Activated naive CD4-positive, alpha-beta T cell treated with anti-CD3 and anti-CD28 coated beads, Interleukin-2, amount 50 U/mL, for 16 hours (primary cell): ENCODE measurements around the gene SNRNP48.

Source experiments
- DNase-seq: peaks from one replicate; pipeline ENCODE4 v3.0.0-alpha.2; 2020

Gene SNRNP48

GRCh38 chr6:7604003-7604402 is 14.0 kb downstream of the SNRNP48 start:
- no peak for DNase-seq

DNA sequence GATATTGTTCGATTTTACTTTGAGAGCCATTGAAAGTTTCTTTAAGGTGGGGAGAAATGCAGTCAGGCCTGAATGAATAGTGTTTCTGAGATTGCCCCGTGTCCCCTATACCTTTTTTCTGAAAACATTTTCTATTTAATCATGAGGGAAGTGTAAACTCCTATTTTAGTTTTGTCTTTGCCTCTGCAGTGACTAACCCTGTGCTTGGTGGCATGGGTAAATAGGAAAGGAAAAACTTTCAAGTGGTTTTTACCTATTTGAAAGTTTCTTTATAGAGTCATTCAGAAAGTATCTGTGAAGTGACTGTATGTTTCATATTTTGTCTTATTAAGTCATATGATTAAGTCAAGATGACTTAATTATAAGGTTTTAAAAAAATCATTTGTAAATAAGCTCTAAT is 14.5 kb downstream of the SNRNP48 start:
- no peak for DNase-seq

DNA sequence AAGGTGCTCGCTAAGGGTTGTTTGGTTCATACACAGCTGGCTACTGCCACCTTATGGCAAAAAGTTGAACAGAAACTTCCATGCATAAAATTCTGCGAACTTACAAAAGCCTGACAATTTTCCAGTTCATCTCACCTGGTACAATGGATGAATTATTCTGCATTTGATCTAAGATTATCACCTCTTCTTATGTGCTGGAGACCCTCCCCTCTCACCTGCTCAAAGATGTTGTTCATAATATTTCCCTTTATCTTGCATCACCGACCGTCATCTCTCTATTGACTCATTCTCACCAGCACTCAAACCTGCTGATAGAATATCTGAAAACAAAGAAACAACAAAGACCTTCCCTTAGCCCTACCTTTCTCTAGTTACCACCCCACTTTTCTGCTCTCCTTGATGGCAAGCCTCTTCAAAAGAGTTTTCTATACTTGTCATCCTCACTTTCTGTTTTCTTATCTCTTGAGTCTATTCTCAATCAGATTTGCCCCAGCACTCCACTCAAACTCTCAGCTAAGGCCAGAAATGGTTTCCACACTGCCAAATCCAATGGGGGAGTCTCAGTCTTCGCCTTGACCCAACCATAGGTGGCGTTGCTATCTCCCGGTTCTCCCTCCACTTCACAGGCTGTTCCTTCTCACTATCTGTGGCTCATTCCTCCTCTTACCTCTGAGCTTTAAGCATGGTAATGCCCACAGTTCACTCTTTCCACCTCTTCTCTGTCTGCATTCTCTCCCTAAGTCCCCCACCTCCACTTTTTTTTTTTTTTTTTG is 25.8 kb downstream of the SNRNP48 start:
- DNase-seq, result no peak

DNA sequence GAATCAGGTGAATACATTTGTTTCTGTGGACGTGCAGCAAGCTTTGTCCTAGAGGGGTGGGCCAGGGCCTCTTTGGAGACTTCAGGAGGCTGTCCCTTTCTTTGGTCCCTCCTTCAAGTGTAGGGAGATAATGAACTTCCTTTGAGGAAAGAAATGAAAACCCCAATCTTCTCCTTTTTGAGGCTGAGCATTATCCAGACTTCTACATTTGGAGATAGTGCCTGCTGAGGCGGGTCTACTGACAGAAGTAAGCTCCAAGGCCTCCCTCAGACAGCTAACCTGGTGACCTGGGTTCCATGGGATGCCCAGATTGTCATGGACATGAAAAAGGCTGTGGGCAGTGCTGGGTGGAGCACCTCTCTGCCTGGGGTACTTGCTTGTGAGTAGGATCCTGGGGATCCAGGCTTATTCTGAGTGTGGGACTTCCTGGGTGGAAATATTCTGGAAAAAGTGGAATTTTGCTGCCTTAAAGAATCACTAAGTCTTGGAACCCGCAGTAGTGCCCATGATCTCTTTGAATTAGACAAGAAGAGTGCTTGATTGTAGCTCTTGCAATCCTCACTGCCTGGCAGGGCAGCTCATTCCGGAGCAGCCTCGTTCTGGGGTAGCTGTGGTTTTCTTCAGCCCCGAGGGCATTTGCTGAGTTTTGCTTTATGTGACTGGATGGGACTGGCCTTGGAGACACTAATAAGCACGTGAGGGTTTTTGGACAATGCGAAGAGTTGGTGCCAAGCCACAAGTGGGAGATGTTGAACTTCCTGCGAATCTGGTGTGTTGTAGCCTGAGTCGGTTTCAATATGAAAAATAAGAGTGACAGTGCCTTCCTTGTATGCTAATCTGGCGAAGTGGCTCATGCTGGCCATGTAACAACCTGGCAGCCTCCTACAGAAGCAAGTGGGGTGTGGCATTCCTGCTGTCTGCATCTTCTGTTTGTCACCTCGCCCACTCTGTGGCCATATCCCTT is 28.1 kb downstream of the SNRNP48 start:
- DNase-seq, result no peak

GRCh38 chr6:7621761-7622160 is 31.8 kb downstream of the SNRNP48 start:
- DNase-seq, result no peak

- no peak for DNase-seq
Observed at GRCh38 chr6:7624796-7625710, 35.1 kb downstream of the SNRNP48 start.

- no peak for DNase-seq
Observed at GRCh38 chr6:7628479-7628878, 38.5 kb downstream of the SNRNP48 start.

DNA sequence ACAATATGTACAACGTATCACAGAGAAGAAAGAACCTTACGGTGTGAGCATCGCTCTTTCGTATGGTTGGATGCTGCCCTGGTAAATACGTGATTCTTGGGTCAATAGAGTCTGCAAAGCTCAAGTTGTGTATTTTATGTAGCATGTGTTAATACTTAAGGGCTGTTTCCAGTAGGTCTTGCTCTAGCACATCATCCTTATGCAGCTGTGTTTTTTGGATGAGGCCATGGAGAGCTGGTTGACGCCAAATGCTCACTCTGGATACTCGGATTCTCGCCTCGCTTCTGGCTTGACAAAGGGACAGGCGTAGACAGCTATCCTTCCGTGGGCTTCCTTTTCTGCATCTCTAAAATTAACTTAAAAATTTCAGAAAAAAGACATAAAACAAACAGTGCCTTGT is 38.9 kb downstream of the SNRNP48 start:
- no peak for DNase-seq

GRCh38 chr6:7629321-7629720 is 39.3 kb downstream of the SNRNP48 start:
- no peak for DNase-seq

DNA sequence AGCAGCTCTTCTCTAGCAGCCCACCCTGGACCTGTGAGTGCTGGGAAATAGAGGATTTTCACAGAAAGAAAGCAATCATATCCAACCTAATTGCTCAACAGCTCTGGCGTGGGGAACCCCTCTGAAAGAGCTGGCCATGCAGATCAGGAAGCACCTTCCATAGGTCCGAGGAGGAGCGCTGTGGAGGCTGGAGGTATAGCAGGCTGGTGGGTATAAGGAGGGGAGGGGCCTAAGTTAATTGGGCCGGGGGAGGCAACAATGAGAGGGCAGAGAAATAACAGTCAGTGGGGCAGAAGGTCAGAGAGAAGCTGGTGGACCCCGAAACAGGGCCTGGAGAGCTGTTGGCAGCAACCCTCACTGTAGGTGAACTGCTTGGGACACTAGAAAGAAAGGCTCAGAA is 40.8 kb downstream of the SNRNP48 start:
- DNase-seq, result no peak

GRCh38 chr6:7631466-7631865 is 41.5 kb downstream of the SNRNP48 start:
- no peak for DNase-seq

GRCh38 chr6:7632501-7633290 is 42.7 kb downstream of the SNRNP48 start:
- no peak for DNase-seq

- DNase-seq, result no peak
Observed at GRCh38 chr6:7633361-7633760, 43.4 kb downstream of the SNRNP48 start.

DNA sequence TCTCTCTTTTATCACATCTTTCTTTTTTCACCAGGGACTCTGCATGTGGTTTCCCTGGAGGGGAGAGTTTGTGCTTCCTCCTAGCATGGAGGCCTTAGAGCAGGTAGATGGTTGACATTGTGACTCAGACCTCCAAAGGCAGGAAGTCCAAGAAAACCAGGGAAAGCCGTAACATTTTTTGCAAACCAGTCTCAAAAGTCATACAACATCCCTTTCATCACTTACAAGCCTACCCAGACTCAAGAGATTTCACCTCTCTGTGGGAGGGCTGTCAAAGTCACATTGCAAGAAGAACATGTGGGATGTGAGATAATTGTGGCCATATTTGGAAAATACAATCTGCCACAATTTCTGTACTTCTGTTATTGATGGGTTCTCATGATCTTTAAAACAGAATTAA is 46.2 kb downstream of the SNRNP48 start:
- DNase-seq, result no peak

DNA sequence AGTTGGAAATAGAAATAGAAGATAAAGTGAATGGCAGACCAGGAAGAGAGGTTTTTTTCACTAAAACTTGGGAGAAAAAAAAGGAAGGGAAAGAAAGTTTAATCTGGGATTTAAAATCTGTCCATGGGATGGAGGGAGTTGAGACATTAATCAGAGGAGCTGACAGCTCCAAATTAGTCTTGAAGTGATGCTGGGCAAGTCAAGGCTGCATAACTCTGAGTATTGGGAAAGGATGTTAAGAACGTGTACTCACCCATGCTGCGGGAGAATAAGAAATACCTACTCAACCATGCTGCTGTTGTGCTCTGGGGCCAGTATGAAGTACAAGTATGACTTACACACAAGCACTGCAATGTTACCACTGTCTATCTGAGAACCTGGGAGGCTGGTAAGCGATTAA is 47.5 kb downstream of the SNRNP48 start:
- DNase-seq, result no peak

- no peak for DNase-seq
Observed at GRCh38 chr6:7639427-7639826, 49.4 kb downstream of the SNRNP48 start.

DNA sequence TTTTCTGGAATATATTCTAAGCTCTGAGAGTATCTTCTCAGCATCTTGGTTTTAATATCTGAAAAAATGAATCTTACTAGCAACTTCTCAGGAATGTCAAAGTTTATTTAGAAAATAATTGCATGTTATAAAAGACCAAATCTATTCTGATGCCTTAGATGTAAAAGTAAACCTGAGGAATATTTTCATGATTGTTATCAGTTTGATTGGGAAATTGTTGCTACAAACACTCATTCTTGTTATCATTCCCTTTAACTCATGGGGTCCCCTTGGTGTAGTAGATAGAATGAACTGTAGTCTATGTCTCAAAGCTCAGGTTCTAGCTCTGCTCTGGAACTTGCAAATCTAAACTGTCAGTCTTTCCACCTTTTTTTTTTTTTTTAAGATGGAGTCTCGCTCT is 50.0 kb downstream of the SNRNP48 start:
- no peak for DNase-seq

DNA sequence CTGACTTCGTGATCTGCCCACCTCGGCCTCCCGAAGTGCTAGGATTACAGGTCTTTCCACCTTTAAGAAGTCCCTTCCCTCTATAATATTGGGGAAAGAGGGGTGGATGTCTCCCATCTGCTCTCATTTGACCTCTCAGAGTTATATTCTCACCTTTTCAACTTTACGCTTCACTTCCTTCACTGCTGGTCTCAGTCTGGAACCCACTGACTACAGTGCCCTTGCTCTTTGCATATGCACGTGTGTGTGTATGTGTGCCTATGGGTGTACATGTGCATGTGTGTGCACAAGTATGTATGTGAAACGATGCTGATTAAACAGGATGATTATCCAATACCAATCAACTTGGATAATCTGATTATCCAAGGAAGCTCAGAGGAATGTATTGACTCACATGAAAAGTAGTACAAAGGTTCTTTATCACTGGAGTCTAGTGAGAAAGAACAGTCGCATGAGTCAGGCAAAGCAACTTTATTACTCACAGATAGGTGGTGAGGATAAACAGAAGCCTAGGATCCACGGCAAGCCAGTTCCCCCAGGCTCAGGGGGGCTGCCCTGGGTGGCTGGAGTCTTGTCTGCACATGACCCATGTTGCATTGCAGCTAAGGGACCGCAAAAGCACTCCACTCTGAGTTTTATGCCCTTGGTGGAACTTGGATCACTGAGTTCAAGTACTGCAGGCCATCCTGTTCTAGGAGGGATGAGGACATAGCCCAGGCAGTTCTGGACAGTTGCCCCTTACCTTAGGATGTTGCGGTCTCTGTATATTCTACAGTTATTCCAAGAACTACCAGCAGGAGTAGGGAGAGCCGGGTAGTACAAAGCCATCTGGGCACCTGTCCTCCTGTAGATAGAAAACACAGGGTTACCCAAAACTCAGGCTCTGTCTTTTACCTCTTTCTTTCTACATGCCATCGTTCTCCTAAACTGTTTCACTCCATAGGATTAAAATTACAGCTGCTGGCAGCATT is 50.9 kb downstream of the SNRNP48 start:
- DNase-seq, result no peak

DNA sequence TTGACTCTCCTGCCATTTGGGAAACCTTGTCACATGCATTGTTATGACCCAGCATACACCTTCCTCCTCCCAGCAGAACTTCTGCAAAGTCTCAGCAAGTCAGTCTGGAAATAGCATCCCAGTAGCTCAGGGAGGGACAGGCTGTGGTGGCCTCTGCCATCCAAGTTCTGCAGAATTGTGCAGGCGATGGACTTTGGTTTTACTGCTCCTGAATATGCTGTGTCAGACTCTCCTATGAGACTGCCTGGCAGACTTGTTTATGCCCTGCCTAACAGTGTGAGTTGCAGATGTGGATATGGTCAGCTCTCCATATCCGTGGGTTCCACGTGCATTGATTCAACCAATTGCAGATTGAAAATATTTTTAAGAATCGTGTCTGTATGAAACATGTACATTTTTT is 52.8 kb downstream of the SNRNP48 start:
- DNase-seq, result no peak

DNA sequence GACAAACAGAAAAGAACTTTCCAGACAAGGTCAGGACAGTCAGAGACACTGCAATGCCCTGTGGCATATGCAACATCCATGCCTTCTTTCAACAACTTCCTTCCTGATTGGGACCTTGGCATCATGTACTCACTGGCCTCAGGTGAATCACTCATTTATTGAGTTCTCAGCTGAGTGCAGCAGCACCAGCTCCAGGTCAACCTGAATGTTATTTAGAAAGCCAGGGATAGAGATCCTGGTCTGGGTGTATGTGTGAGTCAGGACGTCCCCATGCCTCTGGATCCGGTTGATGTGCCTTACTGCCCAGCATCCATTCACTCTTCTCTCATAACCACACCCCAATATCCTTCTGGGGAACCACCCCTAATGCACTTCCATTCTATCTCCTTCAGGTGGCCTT is 54.4 kb downstream of the SNRNP48 start:
- DNase-seq, result no peak

DNA sequence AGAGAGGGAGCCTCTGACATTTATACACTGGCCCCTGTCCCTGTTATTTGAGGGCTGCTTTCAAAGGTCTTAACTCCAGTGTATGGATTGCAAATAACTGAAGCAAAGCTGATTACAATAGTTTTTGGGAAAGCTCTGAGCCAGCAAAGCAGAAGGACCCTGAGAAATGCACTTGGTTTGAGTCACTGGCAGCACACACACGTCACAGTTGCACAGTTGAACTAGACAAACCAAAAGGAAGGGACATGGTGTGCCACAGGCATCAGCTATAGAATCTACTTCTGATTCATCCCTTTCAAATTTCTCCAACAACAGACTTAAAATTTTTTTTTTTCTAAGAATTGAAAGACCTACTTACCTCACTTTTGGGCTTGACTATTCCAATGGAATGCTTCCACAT is 56.4 kb downstream of the SNRNP48 start:
- no peak for DNase-seq
